Colonic mucosa (tissue), 4 donors: ENCODE measurements around the gene RAD51C. TPM values are rescaled to one million over a fixed set of nuclear protein-coding genes. Genes with fewer than 3 reads are reported as not detected.
"Not testable (repeated sequence)": the region's sequence is repeated elsewhere in the genome, so short reads cannot be mapped to it uniquely, and the experiment has no call there.

Experiments used
- DNase-seq: peaks from one replicate; pipeline ENCODE4 v3.0.0-alpha.2; 2020
- H3K27ac ChIP-seq: fragments of 200-600 bp; one replicate; pipeline ENCODE4 v1.8.0; 2021
- H3K27me3 ChIP-seq: fragments of 200-600 bp; one replicate; pipeline ENCODE4 v1.8.0; 2021
- H3K36me3 ChIP-seq: fragments of 200-600 bp; one replicate; pipeline ENCODE4 v1.8.0; 2021
- H3K4me1 ChIP-seq: fragments of 200-600 bp; one replicate; pipeline ENCODE4 v1.8.0; 2021; ENCODE audit warnings: mild to moderate bottlenecking
- H3K4me3 ChIP-seq: fragments of 200-600 bp; one replicate; pipeline ENCODE4 v1.8.0; 2021
- H3K9ac ChIP-seq, 2 donors: one replicate each; pipeline ENCODE4 v1.7.0; 2013; ENCODE audit warnings: control low read depth in 2 of 2, low read depth in 2 of 2, low read length in 2 of 2
- H3K9me3 ChIP-seq: fragments of 200-600 bp; one replicate; pipeline ENCODE4 v1.8.0; 2021
- intact Hi-C: fragments of 100-400 bp; cut with DNase I; formaldehyde crosslinking; loops from one replicate; pipeline ENCODE4 v1.14.1; 2022
- total RNA-seq, 2 donors: library from RNA; stranded (reverse); fragmentation: NEBNext Ultra II Directional in 1 of 2; extraction: Animal tissue kit (Norgen Biotek cat#: 25700) in 1 of 2; gene quantifications; one replicate each; pipeline ENCODE4 v1.2.1, GENCODE V29; 2021
- TF ChIP-seq, protein P1 (sequence below): fragments of 200-600 bp; IDR thresholded peaks from one replicate; pipeline ENCODE4 v1.8.0; 2022; ENCODE audit warnings: antibody characterized with exemption, mild to moderate bottlenecking
- donor health status: healthy.
- donor health status: DM: no; HTN: no; CAD: no.
- donor health status: DM: no; HTN: no; CAD: no.

Gene RAD51C
- total RNA-seq, 2 donors from 2014 or later, result 13.2 to 20.2 TPM

DNA sequence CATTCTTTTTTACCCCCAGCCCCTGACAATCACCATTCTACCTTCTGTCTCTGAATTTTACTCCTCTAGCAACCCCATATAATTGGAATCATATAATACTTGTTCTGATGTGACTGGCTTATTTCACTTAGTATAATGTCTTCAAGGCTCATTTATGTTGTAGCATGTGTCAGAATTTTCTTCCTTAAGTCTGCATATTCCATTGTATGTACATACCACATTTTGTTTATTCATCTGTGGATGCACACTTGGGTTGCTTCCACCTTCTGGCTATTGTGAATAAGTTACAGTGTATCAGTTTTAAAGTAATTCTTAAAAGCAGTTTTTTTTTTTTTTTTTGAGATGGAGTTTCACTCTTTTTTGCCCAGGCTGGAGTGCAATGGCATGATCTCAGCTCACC lies 38.5 kb downstream of the RAD51C start:
- intact Hi-C loops, result no loop called here
- Histone ChIP-seq H3K27me3 (no peaks in the 10 kb centered on the region), H3K36me3 (no peaks in the 10 kb centered on the region), H3K9me3 (no peaks in the 10 kb centered on the region), H3K27ac (no peak overlapping the region), H3K9ac (no peak overlapping the region), H3K4me3 (no peak overlapping the region), H3K4me1 (no peaks in the 10 kb centered on the region)
- no peak for DNase-seq
- TF ChIP-seq, protein P1, sequence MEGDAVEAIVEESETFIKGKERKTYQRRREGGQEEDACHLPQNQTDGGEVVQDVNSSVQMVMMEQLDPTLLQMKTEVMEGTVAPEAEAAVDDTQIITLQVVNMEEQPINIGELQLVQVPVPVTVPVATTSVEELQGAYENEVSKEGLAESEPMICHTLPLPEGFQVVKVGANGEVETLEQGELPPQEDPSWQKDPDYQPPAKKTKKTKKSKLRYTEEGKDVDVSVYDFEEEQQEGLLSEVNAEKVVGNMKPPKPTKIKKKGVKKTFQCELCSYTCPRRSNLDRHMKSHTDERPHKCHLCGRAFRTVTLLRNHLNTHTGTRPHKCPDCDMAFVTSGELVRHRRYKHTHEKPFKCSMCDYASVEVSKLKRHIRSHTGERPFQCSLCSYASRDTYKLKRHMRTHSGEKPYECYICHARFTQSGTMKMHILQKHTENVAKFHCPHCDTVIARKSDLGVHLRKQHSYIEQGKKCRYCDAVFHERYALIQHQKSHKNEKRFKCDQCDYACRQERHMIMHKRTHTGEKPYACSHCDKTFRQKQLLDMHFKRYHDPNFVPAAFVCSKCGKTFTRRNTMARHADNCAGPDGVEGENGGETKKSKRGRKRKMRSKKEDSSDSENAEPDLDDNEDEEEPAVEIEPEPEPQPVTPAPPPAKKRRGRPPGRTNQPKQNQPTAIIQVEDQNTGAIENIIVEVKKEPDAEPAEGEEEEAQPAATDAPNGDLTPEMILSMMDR, result no peak

DNA sequence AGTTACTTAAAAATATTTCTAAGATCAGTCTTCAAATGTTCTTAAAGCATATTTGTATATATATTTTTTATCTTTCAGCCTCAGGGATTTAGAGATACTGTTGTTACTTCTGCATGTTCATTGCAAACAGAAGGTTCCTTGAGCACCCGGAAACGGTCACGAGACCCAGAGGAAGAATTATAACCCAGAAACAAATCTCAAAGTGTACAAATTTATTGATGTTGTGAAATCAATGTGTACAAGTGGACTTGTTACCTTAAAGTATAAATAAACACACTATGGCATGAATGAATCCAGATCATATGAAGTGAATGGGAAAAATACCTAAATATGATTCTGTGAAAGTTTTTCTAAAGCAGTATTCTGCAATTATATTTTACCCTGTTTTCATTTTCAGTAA lies 41.6 kb downstream of the RAD51C start:
- Histone ChIP-seq H3K4me1 (no peaks in the 10 kb centered on the region), H3K27me3 (no peaks in the 10 kb centered on the region), H3K9ac (no peak overlapping the region), H3K36me3 (no peaks in the 10 kb centered on the region), H3K4me3 (no peak overlapping the region), H3K9me3 (no peaks in the 10 kb centered on the region), H3K27ac (no peak overlapping the region)
- intact Hi-C loops, result no loop called here
- DNase-seq, result no peak
- TF ChIP-seq, protein P1, result no peak

DNA sequence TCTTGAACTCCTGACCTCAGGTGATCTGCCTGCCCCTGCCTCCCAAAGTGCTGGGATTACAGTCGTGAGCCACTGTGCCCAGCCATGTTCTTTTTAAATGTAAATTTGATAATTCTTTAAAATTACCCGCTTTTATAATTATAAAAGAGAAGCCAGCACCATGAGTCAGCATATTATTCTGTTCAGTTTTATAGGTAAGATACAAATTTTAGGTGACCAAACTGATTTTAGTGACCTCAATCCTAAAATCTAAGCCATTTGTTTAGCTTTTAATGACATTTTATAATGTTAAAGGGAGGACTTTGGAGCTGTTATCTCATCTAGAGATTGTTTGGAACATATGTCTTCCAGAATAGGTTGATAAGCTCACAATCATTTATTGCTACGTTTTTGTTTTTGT lies 42.4 kb downstream of the RAD51C start:
- Histone ChIP-seq H3K27me3 (no peaks in the 10 kb centered on the region), H3K9ac (no peak overlapping the region), H3K4me3 (no peak overlapping the region), H3K36me3 (no peaks in the 10 kb centered on the region), H3K9me3 (no peaks in the 10 kb centered on the region), H3K4me1 (no peaks in the 10 kb centered on the region), H3K27ac (no peak overlapping the region)
- DNase-seq, result no peak
- TF ChIP-seq, protein P1, result no peak
- intact Hi-C loops, result no loop called here

DNA sequence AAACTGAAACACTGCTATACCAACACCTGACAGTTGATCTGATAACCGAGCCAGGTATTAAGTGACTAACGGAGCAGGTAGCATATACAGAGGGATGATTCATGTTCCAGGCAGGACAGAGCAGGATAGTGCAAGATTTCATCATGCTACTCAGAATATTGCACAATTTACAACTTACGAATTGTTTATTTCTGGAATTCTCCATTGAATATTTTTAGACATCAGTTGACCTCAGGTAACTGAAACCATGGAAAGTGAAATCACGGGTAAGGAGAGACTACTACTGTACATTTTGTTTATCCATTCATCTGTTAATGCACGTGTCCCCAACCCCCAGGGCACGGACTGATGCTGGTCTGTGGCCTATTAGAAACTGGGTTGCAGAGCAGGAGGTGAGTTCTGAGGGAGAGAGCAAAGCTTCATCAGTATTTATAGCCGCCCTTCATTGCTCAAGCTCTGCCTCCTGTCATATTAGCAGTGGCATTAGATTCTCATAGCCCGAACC lies 48.8 kb downstream of the RAD51C start:
- intact Hi-C loops, result no loop called here
- H3K27ac ChIP-seq, result no peak overlapping the region
- H3K9ac ChIP-seq, result no peak overlapping the region
- DNase-seq, result no peak
- H3K4me1 ChIP-seq, result no peaks in the 10 kb centered on the region
- no peaks in the 10 kb centered on the region for H3K27me3 ChIP-seq
- no peak overlapping the region for H3K4me3 ChIP-seq
- TF ChIP-seq, protein P1, result no peak
- H3K9me3 ChIP-seq, result no peaks in the 10 kb centered on the region
- H3K36me3 ChIP-seq, result no peaks in the 10 kb centered on the region

DNA sequence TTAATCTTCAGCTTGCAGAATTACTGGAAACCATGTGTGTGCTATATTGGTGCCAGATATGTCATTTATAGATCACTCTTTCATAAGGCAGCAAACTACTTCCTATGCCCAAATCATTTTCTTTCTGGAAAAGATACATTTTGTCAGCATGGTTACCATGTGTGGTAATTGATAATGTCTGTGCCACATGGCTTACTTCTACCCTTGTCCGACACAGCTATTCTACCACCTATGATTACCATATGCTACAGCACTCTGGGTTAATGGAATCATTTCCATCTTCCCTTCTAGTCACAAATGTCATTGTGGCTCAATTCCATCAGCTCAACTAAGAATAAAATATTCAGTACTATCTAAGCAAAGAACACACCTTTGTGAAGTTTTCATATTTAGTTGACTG lies 55.3 kb downstream of the RAD51C start:
- Histone ChIP-seq H3K9me3 (no peaks in the 10 kb centered on the region), H3K27me3 (no peaks in the 10 kb centered on the region), H3K9ac (no peak overlapping the region), H3K36me3 (no peaks in the 10 kb centered on the region), H3K4me3 (no peak overlapping the region), H3K4me1 (no peaks in the 10 kb centered on the region), H3K27ac (no peak overlapping the region)
- TF ChIP-seq, protein P1, result no peak
- no peak for DNase-seq
- intact Hi-C loops, result no loop called here

DNA sequence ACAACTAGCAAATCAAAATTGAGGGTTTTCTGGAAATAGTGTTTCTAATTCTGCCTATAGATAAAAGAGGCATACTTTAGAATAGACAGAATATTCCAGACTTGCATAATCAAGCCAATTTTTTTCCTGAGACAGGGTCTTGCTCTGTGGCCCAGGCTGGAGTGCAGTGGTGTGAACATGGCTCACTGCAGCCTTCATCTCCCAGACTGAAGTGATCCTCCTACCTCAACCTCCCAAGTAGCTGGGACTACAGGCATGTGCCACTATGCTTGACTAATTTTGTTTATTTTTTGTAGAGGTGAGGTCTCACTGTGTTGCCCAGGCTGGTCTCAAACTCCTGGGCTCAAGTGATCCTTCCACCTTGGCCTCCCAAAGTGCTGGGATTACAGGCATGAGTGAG lies 57.2 kb downstream of the RAD51C start:
- H3K36me3 ChIP-seq, H3K4me3 ChIP-seq, DNase-seq, intact Hi-C loops, H3K4me1 ChIP-seq, H3K9ac ChIP-seq, H3K27ac ChIP-seq, H3K27me3 ChIP-seq, H3K9me3 ChIP-seq: not testable (repeated sequence)
